Pons (tissue), 1 donor: ENCODE measurements around the gene ACTR1A.

Source experiments
- DNase-seq: peaks from one replicate; pipeline ENCODE4 v3.0.0-alpha.2; 2016; ENCODE audit warnings: low spot score

Gene ACTR1A

GRCh38 chr10:102485093-102485784, 17.3 kb downstream of the ACTR1A start:
- DNase-seq = no peak

- no peak for DNase-seq
Measured at GRCh38 chr10:102484021-102484420, 18.5 kb downstream of the ACTR1A start.

- no peak for DNase-seq
Measured at GRCh38 chr10:102480396-102480795, 22.1 kb downstream of the ACTR1A start.

- no peak for DNase-seq
Measured at GRCh38 chr10:102479651-102480050, 22.9 kb downstream of the ACTR1A start.

- no peak for DNase-seq
Measured at GRCh38 chr10:102476466-102477141, 25.9 kb downstream of the ACTR1A start.

GRCh38 chr10:102475451-102476040, 27.0 kb downstream of the ACTR1A start:
- no peak for DNase-seq

- DNase-seq = no peak
Measured at GRCh38 chr10:102473445-102474331, 28.8 kb downstream of the ACTR1A start.

GRCh38 chr10:102470579-102471546, 31.6 kb downstream of the ACTR1A start:
- no peak for DNase-seq

- DNase-seq = no peak
Measured at GRCh38 chr10:102468683-102469082, 33.8 kb downstream of the ACTR1A start.

- no peak for DNase-seq
Measured at GRCh38 chr10:102467971-102468438, 34.5 kb downstream of the ACTR1A start.

- no peak for DNase-seq
Measured at GRCh38 chr10:102467318-102467717, 35.2 kb downstream of the ACTR1A start.

- DNase-seq = no peak
Measured at GRCh38 chr10:102465466-102465865, 37.0 kb downstream of the ACTR1A start.

GRCh38 chr10:102463983-102464382, 38.5 kb downstream of the ACTR1A start:
- DNase-seq = no peak

GRCh38 chr10:102462512-102463054, 39.9 kb downstream of the ACTR1A start:
- no peak for DNase-seq

GRCh38 chr10:102461187-102462054, 41.1 kb downstream of the ACTR1A start:
- peak; percentile 84 for DNase-seq

GRCh38 chr10:102460836-102461186, 41.7 kb downstream of the ACTR1A start:
- DNase-seq = no peak

- no peak for DNase-seq
Measured at GRCh38 chr10:102458656-102459055, 43.9 kb downstream of the ACTR1A start.

GRCh38 chr10:102457591-102458150, 44.8 kb downstream of the ACTR1A start:
- DNase-seq = no peak

- DNase-seq = no peak
Measured at GRCh38 chr10:102455893-102456471, 46.5 kb downstream of the ACTR1A start.
